Measurements from ENCODE around the gene HIRIP3. TPM values are rescaled to one million over a fixed set of nuclear protein-coding genes. Genes with fewer than 3 reads are reported as not detected.
"Not testable (repeated sequence)": the region's sequence is repeated elsewhere in the genome, so short reads cannot be mapped to it uniquely, and the experiment has no call there.

HIRIP3 gene
- polyA plus RNA-seq, 4 donors: 17.3 to 21.9 (median 19.8) TPM

DNA sequence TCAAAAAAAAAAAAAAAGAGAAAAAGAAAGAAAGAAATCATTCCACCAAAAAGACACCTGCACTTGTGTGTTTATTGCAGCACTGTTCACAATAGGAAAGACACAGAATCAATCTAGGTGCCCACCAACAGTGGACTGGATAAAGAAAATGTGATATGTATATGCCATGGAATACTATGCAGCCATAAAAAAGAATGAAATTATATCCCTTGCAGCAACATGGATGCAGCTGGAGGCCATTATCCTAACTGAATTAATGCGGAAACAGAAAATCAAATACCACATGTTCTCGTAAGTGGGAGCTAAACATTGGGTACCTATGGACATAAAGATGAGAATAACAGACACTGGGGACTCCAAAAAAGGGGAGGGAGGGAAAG, 21.9 kb upstream of the HIRIP3 start:
- no peak for DNase-seq (ENCODE audit: low read depth in 4 of 4, low spot score in 2 of 4)

DNA sequence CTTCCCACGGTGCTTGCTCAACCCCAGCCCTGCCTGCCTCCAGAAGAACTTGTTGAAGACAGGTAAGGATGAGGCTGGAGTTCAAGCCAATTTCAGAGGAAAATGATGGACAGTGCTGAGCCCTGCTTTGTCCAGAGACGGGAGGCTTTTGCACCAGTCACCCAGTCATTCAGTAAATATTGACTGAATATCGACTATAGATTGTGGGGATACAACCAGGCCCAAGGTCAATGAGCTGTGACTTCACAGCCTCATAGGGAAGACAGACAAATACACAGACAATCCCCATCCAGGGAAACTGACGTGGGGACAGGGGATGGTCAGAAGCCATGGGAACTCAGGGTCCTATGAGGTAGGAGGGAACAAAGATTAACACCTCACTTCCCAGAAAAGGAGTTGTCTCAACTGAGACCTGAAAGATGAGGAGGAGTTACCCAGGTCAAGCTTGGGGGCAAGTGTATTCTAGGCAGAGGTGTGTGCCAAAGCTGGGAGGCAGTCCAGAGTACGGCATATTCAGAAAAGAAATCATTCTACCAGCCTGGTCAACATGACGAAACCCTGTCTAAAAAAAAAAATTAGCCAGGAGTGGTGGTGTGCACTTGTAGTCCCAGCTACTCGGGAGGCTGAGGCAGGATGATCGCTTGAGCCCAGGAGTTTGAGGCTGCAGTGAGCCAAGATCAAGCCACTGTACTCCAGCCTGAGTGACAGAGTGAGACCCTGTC, 21.3 kb upstream of the HIRIP3 start:
- no peak for DNase-seq (ENCODE audit: low read depth in 4 of 4, low spot score in 2 of 4)

DNA sequence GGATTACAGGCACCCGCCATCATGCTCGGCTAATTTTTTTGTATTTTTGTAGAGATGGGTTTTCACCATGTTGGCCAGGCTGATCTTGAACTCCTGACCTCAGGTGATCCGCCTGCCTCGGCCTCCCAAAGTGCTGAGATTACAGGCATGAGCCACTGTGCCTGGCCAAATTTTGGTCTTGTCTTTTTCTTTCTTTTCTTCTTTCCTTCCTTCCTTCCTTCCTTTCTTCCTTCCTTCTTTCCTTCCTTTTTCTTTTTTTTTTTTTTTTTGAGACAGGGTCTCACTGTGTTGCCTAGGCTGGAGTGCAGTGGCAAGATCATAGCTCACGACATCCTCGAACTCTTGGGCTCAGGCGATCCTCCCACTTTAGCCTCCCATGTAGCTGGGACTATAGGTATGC, 20.0 kb upstream of the HIRIP3 start:
- DNase-seq (ENCODE audit: low read depth in 4 of 4, low spot score in 2 of 4): not testable (repeated sequence)

DNA sequence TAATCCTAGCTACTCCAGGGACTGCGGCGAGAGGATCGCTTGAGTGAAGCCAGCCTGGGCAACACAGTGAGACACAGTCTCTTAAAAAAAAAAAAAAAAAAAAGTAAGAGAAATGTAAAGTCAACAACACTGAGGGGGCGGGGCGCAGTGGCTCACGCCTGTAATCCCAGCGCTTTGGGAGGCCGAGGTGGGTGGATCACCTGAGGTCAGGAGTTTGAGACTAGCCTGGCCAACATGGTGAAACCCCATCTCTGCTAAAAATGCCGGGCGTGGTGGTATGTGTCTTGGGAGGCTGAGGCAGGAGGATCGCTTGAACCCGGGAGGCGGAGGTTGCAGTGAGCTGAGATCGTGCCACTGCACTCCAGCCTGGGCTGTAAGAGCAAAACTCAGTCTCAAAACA, 17.2 kb upstream of the HIRIP3 start:
- DNase-seq (ENCODE audit: low read depth in 4 of 4, low spot score in 2 of 4): not testable (repeated sequence)

GRCh38 chr16:30011714-30012504, 16.5 kb upstream of the HIRIP3 start:
- no peak for DNase-seq (ENCODE audit: low read depth in 4 of 4, low spot score in 2 of 4)

GRCh38 chr16:30010844-30011713, 15.7 kb upstream of the HIRIP3 start, which contains the start of gene DOC2A:
Gene DOC2A (minus strand): TSS chr16:30011027. CDS start chr16:30010222, 805 bp downstream.
- DNase-seq (ENCODE audit: low read depth in 4 of 4, low spot score in 2 of 4): no peak

DNA sequence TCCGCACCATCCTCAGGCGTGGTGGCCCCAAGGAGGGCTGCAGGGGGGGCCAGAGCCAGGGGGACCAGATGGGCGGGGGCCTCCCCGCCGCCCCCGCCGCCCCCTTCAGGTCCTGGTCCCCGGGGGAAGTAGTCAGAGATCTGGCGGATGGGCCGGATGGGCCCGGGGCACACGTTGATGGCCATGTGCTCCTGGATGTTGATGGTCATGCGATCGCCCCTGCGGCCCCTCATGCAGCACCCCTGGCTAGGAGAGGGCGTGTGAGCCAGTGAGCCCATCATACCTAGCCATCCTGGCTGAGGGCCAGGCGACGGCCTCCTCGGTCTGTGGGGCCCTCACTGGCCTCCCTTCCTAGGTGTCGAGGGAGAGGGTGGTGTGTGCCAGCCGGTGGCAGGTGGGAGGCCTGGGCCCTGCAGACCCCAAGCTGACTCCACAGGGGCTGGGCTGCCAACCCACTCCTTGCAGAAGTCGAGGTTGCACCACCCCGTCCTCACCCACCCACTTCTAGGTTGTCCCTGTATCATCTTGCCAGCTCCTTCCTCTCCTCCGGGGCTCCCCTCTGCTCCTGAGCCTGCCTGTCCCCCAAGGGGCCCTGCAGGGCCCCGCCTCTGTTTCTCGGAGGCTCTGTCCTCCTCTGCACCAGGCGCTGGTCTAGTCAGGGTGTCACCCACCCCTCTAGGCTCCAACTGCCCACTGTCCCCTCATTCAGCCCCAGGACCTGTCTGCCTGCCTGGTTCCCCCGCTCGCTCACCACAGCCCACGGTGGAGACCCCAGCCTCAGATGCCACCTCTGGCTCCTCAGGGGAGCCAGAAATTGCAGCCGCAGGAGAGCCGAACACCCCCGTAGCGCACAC, 14.8 kb upstream of the HIRIP3 start:
- no peak for DNase-seq (ENCODE audit: low read depth in 4 of 4, low spot score in 2 of 4)

- no peak for DNase-seq (ENCODE audit: low read depth in 4 of 4, low spot score in 2 of 4)
Observed at GRCh38 chr16:30009085-30009862, 13.9 kb upstream of the HIRIP3 start.

DNA sequence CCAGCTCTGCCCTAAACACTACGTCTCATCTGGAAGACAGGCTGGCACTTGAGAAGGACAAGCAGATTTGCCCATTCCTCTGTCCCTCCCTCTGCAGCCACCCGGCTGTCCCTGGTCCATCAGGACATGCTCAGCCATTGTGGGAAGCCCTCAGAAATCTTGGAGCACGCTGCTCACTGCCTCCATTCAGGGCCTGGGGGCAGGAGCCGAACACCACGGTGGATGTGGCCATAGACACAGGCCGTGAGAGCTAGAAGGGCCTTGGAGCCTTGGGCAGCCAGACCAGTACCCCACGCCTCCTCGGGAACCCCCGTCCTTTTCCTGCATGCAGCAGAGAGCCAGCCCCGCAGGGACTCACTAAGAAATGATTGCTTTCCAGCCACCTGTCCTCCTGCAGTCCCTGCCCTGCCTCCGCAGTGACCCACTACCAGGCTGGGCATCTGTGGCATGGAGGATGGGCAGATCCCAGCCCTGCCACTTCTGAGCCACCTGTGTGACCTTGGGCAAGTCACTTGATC, 12.0 kb upstream of the HIRIP3 start:
- no peak for DNase-seq (ENCODE audit: low read depth in 4 of 4, low spot score in 2 of 4)

GRCh38 chr16:30006659-30007377, 11.4 kb upstream of the HIRIP3 start:
- DNase-seq (ENCODE audit: low read depth in 4 of 4, low spot score in 2 of 4): no peak

- DNase-seq (ENCODE audit: low read depth in 4 of 4, low spot score in 2 of 4): no peak
Observed at GRCh38 chr16:30006095-30006473, 10.7 kb upstream of the HIRIP3 start.

DNA sequence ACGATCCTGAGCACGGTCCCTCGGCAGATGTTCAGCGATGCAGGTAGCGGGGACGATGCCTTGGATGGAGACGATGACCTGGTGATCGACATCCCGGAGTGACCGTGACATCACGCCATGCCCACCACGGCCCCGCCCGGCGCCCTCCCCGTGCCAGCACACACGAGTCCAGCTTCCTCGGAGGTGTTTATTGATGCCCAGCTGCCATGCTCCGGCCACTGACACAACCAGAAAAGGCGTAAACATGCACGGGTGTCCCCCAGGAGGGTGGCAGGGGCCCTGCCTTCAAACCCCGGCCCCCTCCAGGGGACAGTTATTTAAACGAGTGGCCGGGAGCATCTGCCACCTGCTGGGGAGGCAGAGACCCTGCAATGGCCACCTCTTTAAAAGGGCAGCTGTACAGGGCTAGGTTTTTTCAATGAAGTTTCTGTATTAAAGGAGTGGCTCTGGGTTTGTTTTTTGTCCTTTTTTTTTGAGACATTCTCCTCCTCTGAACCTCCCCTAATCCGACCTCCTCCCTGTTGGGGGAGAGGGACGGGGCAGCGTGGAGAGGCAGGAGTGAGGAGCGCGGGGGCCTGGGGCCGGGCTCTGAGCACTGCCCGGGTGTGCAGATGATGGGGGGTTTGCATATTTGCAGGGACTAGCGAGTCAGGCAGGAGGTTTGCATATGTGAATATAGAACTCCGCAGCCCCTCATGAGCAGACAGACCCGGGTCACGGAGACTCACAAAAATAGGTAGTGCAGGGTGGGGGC, 10.1 kb upstream of the HIRIP3 start:
- no peak for DNase-seq (ENCODE audit: low read depth in 4 of 4, low spot score in 2 of 4)

GRCh38 chr16:30004811-30005242, 9.4 kb upstream of the HIRIP3 start:
- no peak for DNase-seq (ENCODE audit: low read depth in 4 of 4, low spot score in 2 of 4)

DNA sequence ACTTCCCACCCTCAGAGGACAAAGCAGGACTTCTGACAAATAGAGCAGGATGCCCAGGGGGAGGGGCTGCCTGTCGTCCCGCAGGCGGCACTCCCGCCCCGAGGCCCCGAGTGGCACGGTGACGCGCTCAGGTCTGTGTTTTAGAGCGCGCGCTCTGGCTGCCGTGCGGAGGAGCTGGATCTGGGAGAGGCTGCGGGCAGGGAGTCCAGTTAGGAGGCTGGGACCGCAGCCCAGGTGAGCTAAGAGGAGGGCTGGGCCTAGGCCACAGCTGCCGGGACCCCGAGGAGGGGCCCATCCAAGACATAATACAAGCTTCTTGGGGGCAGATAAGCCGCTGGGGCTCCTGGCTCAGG, 9.0 kb upstream of the HIRIP3 start:
- no peak for DNase-seq (ENCODE audit: low read depth in 4 of 4, low spot score in 2 of 4)

DNA sequence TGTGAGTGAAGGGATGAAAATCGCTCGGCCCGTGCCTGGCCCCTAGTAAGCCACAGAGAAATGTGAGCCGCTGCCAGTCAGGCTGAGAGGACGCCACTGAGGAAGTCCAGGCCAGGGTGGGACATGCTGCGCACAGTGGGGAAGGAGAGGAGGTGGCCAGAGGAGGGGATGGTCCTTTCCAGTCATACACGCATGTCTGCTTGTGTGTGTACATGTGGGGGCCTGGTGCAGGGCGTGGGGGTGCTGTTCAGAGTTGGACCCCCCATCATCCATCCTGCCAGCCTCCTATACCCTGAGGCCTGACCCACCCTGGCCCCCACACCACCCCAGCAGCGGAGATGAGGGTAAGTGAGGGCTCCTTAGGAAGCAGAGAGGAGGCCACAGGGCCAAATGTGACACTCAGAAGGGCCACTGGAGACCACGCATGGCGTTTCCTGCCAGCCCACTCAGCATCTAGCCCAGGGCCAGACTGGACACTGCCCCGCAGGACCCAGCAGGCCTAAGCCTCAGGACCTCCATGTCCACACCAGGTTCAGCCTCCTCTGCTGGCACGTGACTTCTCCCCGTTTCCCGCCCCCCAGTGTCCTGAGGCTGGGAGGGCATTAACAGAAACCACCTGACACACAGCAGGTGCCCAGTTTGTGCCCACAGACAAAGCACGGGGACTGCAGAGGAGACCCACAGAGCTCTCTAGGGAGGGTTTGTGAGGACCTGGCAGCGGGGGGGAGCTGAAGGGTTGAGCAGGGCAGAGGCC, 8.4 kb upstream of the HIRIP3 start:
- no peak for DNase-seq (ENCODE audit: low read depth in 4 of 4, low spot score in 2 of 4)

- no peak for DNase-seq (ENCODE audit: low read depth in 4 of 4, low spot score in 2 of 4)
Observed at GRCh38 chr16:30002614-30003346, 7.4 kb upstream of the HIRIP3 start.

Measured in left renal cortex interstitium (tissue), 4 donors.